SKM-1 treated with dmso at 0.1 percent for 144 hours (cell line): Measurements from ENCODE around the gene MEF2D.

Source experiments
- DNase-seq: peaks from one replicate; lab custom pipeline; 2025; ENCODE audit not compliant: unreplicated experiment; lab: John Stamatoyannopoulos, UW

Gene MEF2D

GRCh38 chr1:156448134-156448967 lies 52.2 kb downstream of the MEF2D start:
- no peak for DNase-seq

- DNase-seq: peak; percentile 86
Observed at GRCh38 chr1:156445789-156446263, 54.7 kb downstream of the MEF2D start.

- no peak for DNase-seq
Observed at GRCh38 chr1:156444407-156445001, 56.1 kb downstream of the MEF2D start.

- no peak for DNase-seq
Observed at GRCh38 chr1:156443286-156443685, 57.3 kb downstream of the MEF2D start.

GRCh38 chr1:156440654-156441437 lies 59.7 kb downstream of the MEF2D start:
- no peak for DNase-seq

- DNase-seq: no peak
Observed at GRCh38 chr1:156439777-156440183, 60.8 kb downstream of the MEF2D start.

- DNase-seq: no peak
Observed at GRCh38 chr1:156439036-156439776, 61.4 kb downstream of the MEF2D start.

GRCh38 chr1:156438278-156438987 lies 62.1 kb downstream of the MEF2D start:
- no peak for DNase-seq

- DNase-seq: no peak
Observed at GRCh38 chr1:156437037-156437867, 63.3 kb downstream of the MEF2D start.

GRCh38 chr1:156436141-156437036 lies 64.2 kb downstream of the MEF2D start:
- no peak for DNase-seq

GRCh38 chr1:156435545-156436140 lies 64.9 kb downstream of the MEF2D start:
- DNase-seq: no peak

GRCh38 chr1:156434989-156435544 lies 65.5 kb downstream of the MEF2D start:
- no peak for DNase-seq

- no peak for DNase-seq
Observed at GRCh38 chr1:156433602-156434001, 67.0 kb downstream of the MEF2D start.

GRCh38 chr1:156433032-156433431 lies 67.5 kb downstream of the MEF2D start:
- DNase-seq: no peak

GRCh38 chr1:156432669-156433018 lies 67.9 kb downstream of the MEF2D start:
- DNase-seq: no peak

- no peak for DNase-seq
Observed at GRCh38 chr1:156431769-156432668, 68.6 kb downstream of the MEF2D start.

- no peak for DNase-seq
Observed at GRCh38 chr1:156431366-156431765, 69.2 kb downstream of the MEF2D start.
